Endothelial cell of umbilical vein (primary cell): ENCODE measurements around the gene KRTAP4-12. TPM values are rescaled to one million over a fixed set of nuclear protein-coding genes. Genes with fewer than 3 reads are reported as not detected.

Experiments used
- BruUV-seq: library from RNA; stranded (reverse); fragments of 400-500 nt; replicated peaks from 2 replicates; lab custom pipeline; 2021; lab: Mats Ljungman, UMichigan
- CTCF ChIA-PET: fragments of 300-600, 350-600 bp; sonication (Branson Sonifier 250); formaldehyde crosslinking; loops from one replicate; lab custom pipeline; 2021; ENCODE audit warnings: antibody characterized with exemption, inconsistent platforms; lab: Charles Lee
- POLR2A ChIA-PET: fragments of 300-600, 350-600 bp; sonication (Branson Sonifier 250); formaldehyde crosslinking; loops from one replicate; lab custom pipeline; 2021; ENCODE audit warnings: antibody characterized with exemption, inconsistent platforms; lab: Charles Lee
- DNase-seq: peaks from one replicate; pipeline ENCODE4 v3.0.0-alpha.2; 2011; ENCODE audit warnings: low read depth, low spot score
- FAIRE-seq: peaks from 2 replicates; lab custom pipeline; 2011; peaks lifted over from hg19 to GRCh38; lab: Jason Lieb, UNC
- H2AFZ ChIP-seq: 2 replicates; pipeline ENCODE4 v1.6.0; 2012; ENCODE audit warnings: low read depth, low read length, control low read depth, inconsistent platforms
- H3K27ac ChIP-seq: 2 replicates; pipeline ENCODE4 v1.5.1; 2011; ENCODE audit warnings: low read depth, mild to moderate bottlenecking, control low read depth, low read length, moderate library complexity; ENCODE audit not compliant: insufficient read depth
- H3K27me3 ChIP-seq, 2 experiments: 2 replicates each; pipeline versions ENCODE4 v1.6.0 to v1.6.1; 2011; ENCODE audit warnings: low read length in 2 of 2, mixed read lengths in 1 of 2; ENCODE audit not compliant: control insufficient read depth in 2 of 2, insufficient read depth in 2 of 2
- H3K36me3 ChIP-seq, 2 experiments: 2 replicates in 1 of 2; 3 replicates in 1 of 2; pipeline ENCODE4 v1.5.1; 2011; ENCODE audit warnings: low read length in 2 of 2, mild to moderate bottlenecking in 1 of 2, moderate library complexity in 1 of 2; ENCODE audit not compliant: control insufficient read depth in 2 of 2, insufficient read depth in 2 of 2; ENCODE audit errors: extremely low read depth in 1 of 2
- H3K4me1 ChIP-seq: 3 replicates; pipeline ENCODE4 v1.5.1; 2011; ENCODE audit warnings: mild to moderate bottlenecking, low read length; ENCODE audit not compliant: control insufficient read depth, insufficient read depth; ENCODE audit errors: extremely low read depth
- H3K4me2 ChIP-seq: 2 replicates; pipeline ENCODE4 v1.6.1; 2011; ENCODE audit warnings: low read length, control low read depth, mixed read lengths; ENCODE audit not compliant: insufficient read depth
- H3K4me3 ChIP-seq, 3 experiments: fragments of 200-600 bp in 1 of 3; sonication (generic), shearing (Covaris generic) in 1 of 3; replicated peaks in 1 of 3; 2 replicates each; pipeline ENCODE4 v1.5.1; 2011 to 2016; ENCODE audit warnings: control low read depth in 3 of 3, low read length in 3 of 3, mild to moderate bottlenecking in 2 of 3, inconsistent platforms in 1 of 3, low read depth in 1 of 3, moderate library complexity in 1 of 3; ENCODE audit not compliant: insufficient read depth in 1 of 3
- H3K79me2 ChIP-seq: 2 replicates; pipeline ENCODE4 v1.6.0; 2012; ENCODE audit warnings: low read length, inconsistent platforms; ENCODE audit not compliant: control insufficient read depth, insufficient read depth
- H3K9ac ChIP-seq: replicated peaks from 2 replicates; pipeline ENCODE3; 2011; ENCODE audit warnings: low read length, control low read depth; ENCODE audit not compliant: insufficient read depth; ENCODE audit errors: extremely low read depth
- H3K9me1 ChIP-seq: replicated peaks from 3 replicates; pipeline ENCODE4 v1.6.0; 2011; ENCODE audit warnings: mild to moderate bottlenecking, low read length; ENCODE audit not compliant: control insufficient read depth, insufficient read depth; ENCODE audit errors: extremely low read depth
- H3K9me3 ChIP-seq: replicated peaks from 2 replicates; pipeline ENCODE4 v1.5.1; 2012; ENCODE audit warnings: low read length, inconsistent platforms; ENCODE audit not compliant: control insufficient read depth, insufficient read depth
- H4K20me1 ChIP-seq: replicated peaks from 2 replicates; pipeline ENCODE3; 2011; ENCODE audit warnings: mild to moderate bottlenecking, low read length; ENCODE audit not compliant: control insufficient read depth, insufficient read depth; ENCODE audit errors: extremely low read depth
- EZH2 ChIP-seq: IDR thresholded peaks from 2 replicates; pipeline ENCODE4 v1.6.1; 2012; ENCODE audit warnings: borderline replicate concordance, low read depth, mild to moderate bottlenecking, moderate library complexity, low read length, inconsistent platforms; ENCODE audit not compliant: severe bottlenecking
- FOS ChIP-seq: IDR thresholded peaks from 2 replicates; pipeline ENCODE4 v1.6.1; 2011; ENCODE audit warnings: mild to moderate bottlenecking, low read length, moderate library complexity, borderline replicate concordance; ENCODE audit not compliant: insufficient read depth
- GATA2 ChIP-seq: IDR thresholded peaks from 2 replicates; pipeline ENCODE4 v1.7.0; 2011; ENCODE audit warnings: low read depth, mild to moderate bottlenecking, moderate library complexity, mixed read lengths, low read length; ENCODE audit not compliant: insufficient read length, insufficient read depth
- JUN ChIP-seq: IDR thresholded peaks from 2 replicates; pipeline ENCODE4 v1.6.1; 2011; ENCODE audit warnings: borderline replicate concordance, low read depth; ENCODE audit not compliant: insufficient read length, insufficient read depth
- MYC ChIP-seq: IDR thresholded peaks from one replicate; pipeline ENCODE4 v1.6.1; 2011; ENCODE audit warnings: mild to moderate bottlenecking, low read depth, low read length
- POLR2A ChIP-seq: IDR thresholded peaks from 2 replicates; pipeline ENCODE4 v1.6.1; 2012; ENCODE audit warnings: low read depth, mild to moderate bottlenecking, control low read depth, low read length
- POLR2AphosphoS5 ChIP-seq: IDR thresholded peaks from 2 replicates; pipeline ENCODE4 v1.6.1; 2012; ENCODE audit warnings: low read depth, mild to moderate bottlenecking, control low read depth, low read length, moderate library complexity; ENCODE audit not compliant: insufficient read depth
- dilution Hi-C: fragments of 300-500 bp; cut with MboI; formaldehyde crosslinking; loops from one replicate; pipeline ENCODE4 v1.15.0; 2019; ENCODE audit warnings: low sequenced_read_pairs; ENCODE audit not compliant: extremely low pct_ligation_motif_present
- intact Hi-C: fragments of 100-400 bp; cut with micrococcal nuclease; formaldehyde crosslinking; loops from one replicate; pipeline ENCODE4 v1.10.0; 2022
- polyA plus RNA-seq, 4 experiments: library from polyadenylated mRNA; depleted of rRNA in 3 of 4; stranded (reverse) in 3 of 4; unstranded in 1 of 4; fragments of >200 nt; gene quantifications; 2 replicates each; pipeline versions ENCODE4 v1.2.1 to v1.2.3, GENCODE V29; 2011 to 2012; ENCODE audit warnings: missing spikeins in 1 of 4
- total RNA-seq: library from RNA; stranded (reverse); gene quantifications from 2 replicates; pipeline ENCODE4 v1.2.3, GENCODE V29; 2021
- TF ChIP-seq, protein P1 (sequence below): IDR thresholded peaks from 2 replicates; pipeline ENCODE4 v1.6.1; 2011; ENCODE audit not compliant: insufficient read depth, insufficient read length
- TF ChIP-seq, protein P2 (sequence below), 2 donors: IDR thresholded peaks; 1 replicate in 1 of 2; 2 replicates in 1 of 2; pipeline ENCODE4 v1.5.1; 2011; ENCODE audit warnings: low read length in 2 of 2, mild to moderate bottlenecking in 2 of 2, moderate library complexity in 2 of 2, control low read depth in 1 of 2, inconsistent platforms in 1 of 2, low read depth in 1 of 2; ENCODE audit not compliant: insufficient read depth in 1 of 2; ENCODE audit errors: extremely low read depth in 1 of 2

KRTAP4-12 gene
- total and polyA plus RNA-seq, 2 donors (not counting 3 experiments of a cell fraction or from before 2014, with no cell fraction given) = not detected

GRCh38 chr17:41144846-41145245 is 20.9 kb upstream of the KRTAP4-12 start:
- Histone ChIP-seq H3K79me2 (no peaks in the 10 kb centered on the region), H3K4me3 (no peak overlapping the region), H3K27me3 (no peaks in the 10 kb centered on the region), H3K27ac (no peak overlapping the region), H4K20me1 (no peaks in the 10 kb centered on the region), H3K36me3 (no peaks in the 10 kb centered on the region), H3K4me1 (no peaks in the 10 kb centered on the region), H3K9ac (no peak overlapping the region), H3K9me3 (no peaks in the 10 kb centered on the region), H3K9me1 (no peaks in the 10 kb centered on the region), H3K4me2 (no peak overlapping the region), H2AFZ (no peak overlapping the region)
- no TSS peak for BruUV-seq
- dilution Hi-C loops (no loop called here), intact Hi-C loops (no loop called here)
- DNase-seq (no peak), FAIRE-seq (no peak)
- TF ChIP-seq JUN (no peak), GATA2 (no peak), POLR2A (no peak), POLR2AphosphoS5 (no peak), EZH2 (no peak), MYC (no peak), FOS (no peak)
- TF ChIP-seq, protein P1, sequence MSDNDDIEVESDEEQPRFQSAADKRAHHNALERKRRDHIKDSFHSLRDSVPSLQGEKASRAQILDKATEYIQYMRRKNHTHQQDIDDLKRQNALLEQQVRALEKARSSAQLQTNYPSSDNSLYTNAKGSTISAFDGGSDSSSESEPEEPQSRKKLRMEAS = no peak
- TF ChIP-seq, protein P2, sequence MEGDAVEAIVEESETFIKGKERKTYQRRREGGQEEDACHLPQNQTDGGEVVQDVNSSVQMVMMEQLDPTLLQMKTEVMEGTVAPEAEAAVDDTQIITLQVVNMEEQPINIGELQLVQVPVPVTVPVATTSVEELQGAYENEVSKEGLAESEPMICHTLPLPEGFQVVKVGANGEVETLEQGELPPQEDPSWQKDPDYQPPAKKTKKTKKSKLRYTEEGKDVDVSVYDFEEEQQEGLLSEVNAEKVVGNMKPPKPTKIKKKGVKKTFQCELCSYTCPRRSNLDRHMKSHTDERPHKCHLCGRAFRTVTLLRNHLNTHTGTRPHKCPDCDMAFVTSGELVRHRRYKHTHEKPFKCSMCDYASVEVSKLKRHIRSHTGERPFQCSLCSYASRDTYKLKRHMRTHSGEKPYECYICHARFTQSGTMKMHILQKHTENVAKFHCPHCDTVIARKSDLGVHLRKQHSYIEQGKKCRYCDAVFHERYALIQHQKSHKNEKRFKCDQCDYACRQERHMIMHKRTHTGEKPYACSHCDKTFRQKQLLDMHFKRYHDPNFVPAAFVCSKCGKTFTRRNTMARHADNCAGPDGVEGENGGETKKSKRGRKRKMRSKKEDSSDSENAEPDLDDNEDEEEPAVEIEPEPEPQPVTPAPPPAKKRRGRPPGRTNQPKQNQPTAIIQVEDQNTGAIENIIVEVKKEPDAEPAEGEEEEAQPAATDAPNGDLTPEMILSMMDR (IDR thresholded peaks at IDR 0.05; ENCODE audit: extremely low read depth in 1 of 2, insufficient read depth in 1 of 2, low read depth in 1 of 2, low read length in 2 of 2) = no peak
- ChIA-PET POLR2A (no interaction called here), CTCF (no interaction called here)
